ENCODE measurements around the gene XDH.

XDH gene

DNA sequence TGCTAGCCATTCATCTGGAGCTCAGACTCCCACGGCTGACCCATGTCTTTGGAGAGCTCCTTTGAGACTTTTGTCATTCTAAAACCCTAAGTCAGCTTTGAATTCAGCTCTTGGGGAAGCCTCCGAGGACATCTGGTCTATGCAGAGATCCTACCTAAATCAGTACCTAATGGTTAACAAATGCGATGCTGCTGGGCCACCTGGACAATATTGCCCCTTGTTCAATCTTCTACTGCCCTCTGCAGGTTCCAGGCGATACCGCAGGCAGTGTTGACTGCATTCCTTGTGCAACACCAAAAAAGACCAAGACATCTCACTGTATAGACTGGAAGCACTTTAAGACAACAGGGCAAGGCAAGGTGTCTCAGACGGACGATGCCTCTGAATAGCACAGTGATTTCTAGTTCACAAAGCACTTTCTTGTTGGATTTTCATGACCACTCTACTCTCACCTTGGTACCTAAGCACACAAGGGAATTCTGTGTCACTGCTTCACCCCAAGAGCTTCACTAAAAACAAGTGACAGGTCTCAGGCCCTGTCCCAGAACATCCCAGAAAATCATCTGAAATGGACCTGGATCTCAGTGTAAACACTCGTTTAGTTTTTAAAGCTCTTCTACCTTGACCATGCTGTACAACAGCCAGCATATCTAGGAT lies 80.9 kb downstream of the XDH start:
- Histone ChIP-seq H3K27ac (replicated peaks) (no peak overlapping the region), H3K4me3 (replicated peaks; ENCODE audit: insufficient read depth, low read length) (no peak overlapping the region), H3K27me3 (ENCODE audit: insufficient read depth, poor library complexity, severe bottlenecking) (no peaks in the 10 kb centered on the region)
- DNase-seq (ENCODE audit: low read depth in 1 of 2, low spot score in 1 of 2), result peak; percentile 36 to 78
- TF ChIP-seq CTCF (IDR thresholded peaks at IDR 0.05; ENCODE audit: insufficient read depth, low read length), result peak; percentile 97
- no peak for TF ChIP-seq GABPA (IDR thresholded peaks at IDR 0.05; ENCODE audit: low read depth)

DNA sequence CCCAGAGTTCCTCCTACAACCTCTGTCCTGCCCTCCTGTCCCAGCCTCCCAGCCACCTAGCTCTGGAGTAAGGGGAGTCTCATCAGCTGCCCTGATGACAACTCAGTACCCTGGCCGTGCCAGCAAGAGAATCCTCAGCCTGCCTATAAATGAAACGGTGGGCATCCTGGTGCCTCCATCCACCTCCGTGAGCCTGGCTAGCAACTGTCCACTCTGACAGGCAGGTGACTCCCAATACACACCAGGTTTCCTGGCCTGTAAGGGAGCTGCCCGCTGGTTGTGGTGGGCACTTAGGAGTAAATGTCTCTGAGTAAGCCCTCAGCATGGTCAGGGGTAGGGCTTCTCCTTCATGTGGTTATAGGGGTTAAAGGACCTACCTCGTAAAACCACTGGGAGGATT lies 81.5 kb downstream of the XDH start:
- no peak for TF ChIP-seq CTCF (IDR thresholded peaks at IDR 0.05; ENCODE audit: insufficient read depth, low read length)
- no peak for TF ChIP-seq REST (IDR thresholded peaks at IDR 0.05; ENCODE audit: insufficient replicate concordance, low read depth)
- no peak for TF ChIP-seq POLR2AphosphoS5 (IDR thresholded peaks at IDR 0.05; ENCODE audit: low read depth)
- TF ChIP-seq GABPA (IDR thresholded peaks at IDR 0.05; ENCODE audit: low read depth), result no peak
- TF ChIP-seq SPI1 (IDR thresholded peaks at IDR 0.05; ENCODE audit: borderline replicate concordance, low read depth), result no peak
- no peak overlapping the region for H3K4me3 ChIP-seq (replicated peaks; ENCODE audit: insufficient read depth, low read length)
- H3K27ac ChIP-seq (replicated peaks), result no peak overlapping the region
- no peaks in the 10 kb centered on the region for H3K27me3 ChIP-seq (ENCODE audit: insufficient read depth, poor library complexity, severe bottlenecking)
- no peak for DNase-seq (ENCODE audit: low read depth in 1 of 2, low spot score in 1 of 2)

GRCh38 chr2:31332521-31332920 lies 82.0 kb downstream of the XDH start:
- no peak for DNase-seq (ENCODE audit: low read depth in 1 of 2, low spot score in 1 of 2)
- no peak for TF ChIP-seq GABPA (IDR thresholded peaks at IDR 0.05; ENCODE audit: low read depth)
- TF ChIP-seq CTCF (IDR thresholded peaks at IDR 0.05; ENCODE audit: insufficient read depth, low read length), result no peak
- no peak for TF ChIP-seq SPI1 (IDR thresholded peaks at IDR 0.05; ENCODE audit: borderline replicate concordance, low read depth)
- TF ChIP-seq POLR2AphosphoS5 (IDR thresholded peaks at IDR 0.05; ENCODE audit: low read depth), result no peak
- no peak for TF ChIP-seq REST (IDR thresholded peaks at IDR 0.05; ENCODE audit: insufficient replicate concordance, low read depth)

GRCh38 chr2:31331156-31331555 lies 83.4 kb downstream of the XDH start:
- TF ChIP-seq REST (IDR thresholded peaks at IDR 0.05; ENCODE audit: insufficient replicate concordance, low read depth) (no peak), GABPA (IDR thresholded peaks at IDR 0.05; ENCODE audit: low read depth) (no peak), CTCF (IDR thresholded peaks at IDR 0.05; ENCODE audit: insufficient read depth, low read length) (no peak), SPI1 (IDR thresholded peaks at IDR 0.05; ENCODE audit: borderline replicate concordance, low read depth) (no peak), POLR2AphosphoS5 (IDR thresholded peaks at IDR 0.05; ENCODE audit: low read depth) (no peak)
- no peak overlapping the region for H3K4me3 ChIP-seq (replicated peaks; ENCODE audit: insufficient read depth, low read length)
- H3K27ac ChIP-seq (replicated peaks), result no peak overlapping the region
- DNase-seq (ENCODE audit: low read depth in 1 of 2, low spot score in 1 of 2), result no peak
- no peaks in the 10 kb centered on the region for H3K27me3 ChIP-seq (ENCODE audit: insufficient read depth, poor library complexity, severe bottlenecking)

More at GRCh38 chr2:31332521-31332920, 82.0 kb downstream of the XDH start:
- no peak overlapping the region for H3K27ac ChIP-seq (replicated peaks)
- no peak overlapping the region for H3K4me3 ChIP-seq (replicated peaks; ENCODE audit: insufficient read depth, low read length)
- no peaks in the 10 kb centered on the region for H3K27me3 ChIP-seq (ENCODE audit: insufficient read depth, poor library complexity, severe bottlenecking)

All from HL-60 (cell line).